ENCODE results near the gene MOB3A. TPM values are rescaled to one million over a fixed set of nuclear protein-coding genes. Genes with fewer than 3 reads are reported as not detected.

MOB3A gene
- total and polyA plus RNA-seq, 2 of the 13 experiments (the other 11 are each of a cell fraction or from before 2014, with no cell fraction given) = 3.5 to 17.8 TPM

DNA sequence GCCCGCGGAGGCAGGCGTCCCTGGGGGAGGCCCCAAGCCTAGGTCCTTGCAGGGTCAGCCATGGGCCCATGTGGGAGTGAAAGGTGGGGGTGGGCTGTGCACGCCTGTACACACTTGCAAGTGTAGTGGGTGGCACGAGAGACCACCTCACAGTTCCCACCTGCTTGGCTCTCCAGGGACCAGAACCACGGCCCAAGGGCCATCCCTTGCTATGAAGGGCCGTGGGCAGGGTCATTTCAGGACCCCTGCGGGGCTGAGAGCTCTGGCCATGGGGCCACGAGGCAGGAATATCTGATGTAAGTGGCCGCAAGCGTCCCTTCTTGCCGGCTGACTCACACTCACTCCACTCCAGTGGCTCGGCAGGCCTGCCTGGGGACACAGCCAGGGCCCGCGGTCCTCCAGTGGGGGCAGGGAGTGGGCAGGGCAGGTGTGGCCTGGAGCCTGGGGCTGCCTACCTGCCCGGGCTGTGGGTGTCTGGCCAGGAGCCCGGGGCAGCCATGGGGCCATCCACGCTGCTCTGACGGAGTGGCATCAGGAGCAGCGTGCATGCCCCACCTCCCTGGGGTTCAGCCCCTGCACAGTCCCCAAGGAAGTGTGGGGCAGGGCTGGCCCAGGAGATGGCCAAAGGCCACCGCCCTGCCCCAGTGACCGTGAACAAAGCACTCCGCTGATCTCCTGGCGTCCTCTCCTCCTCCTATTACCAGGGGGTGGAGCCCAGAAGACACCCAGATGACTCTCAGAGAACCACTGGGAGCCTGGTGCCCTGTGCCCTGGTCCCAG lies 36.5 kb downstream of the MOB3A start (continued):
- TF ChIP-seq, protein P1, sequence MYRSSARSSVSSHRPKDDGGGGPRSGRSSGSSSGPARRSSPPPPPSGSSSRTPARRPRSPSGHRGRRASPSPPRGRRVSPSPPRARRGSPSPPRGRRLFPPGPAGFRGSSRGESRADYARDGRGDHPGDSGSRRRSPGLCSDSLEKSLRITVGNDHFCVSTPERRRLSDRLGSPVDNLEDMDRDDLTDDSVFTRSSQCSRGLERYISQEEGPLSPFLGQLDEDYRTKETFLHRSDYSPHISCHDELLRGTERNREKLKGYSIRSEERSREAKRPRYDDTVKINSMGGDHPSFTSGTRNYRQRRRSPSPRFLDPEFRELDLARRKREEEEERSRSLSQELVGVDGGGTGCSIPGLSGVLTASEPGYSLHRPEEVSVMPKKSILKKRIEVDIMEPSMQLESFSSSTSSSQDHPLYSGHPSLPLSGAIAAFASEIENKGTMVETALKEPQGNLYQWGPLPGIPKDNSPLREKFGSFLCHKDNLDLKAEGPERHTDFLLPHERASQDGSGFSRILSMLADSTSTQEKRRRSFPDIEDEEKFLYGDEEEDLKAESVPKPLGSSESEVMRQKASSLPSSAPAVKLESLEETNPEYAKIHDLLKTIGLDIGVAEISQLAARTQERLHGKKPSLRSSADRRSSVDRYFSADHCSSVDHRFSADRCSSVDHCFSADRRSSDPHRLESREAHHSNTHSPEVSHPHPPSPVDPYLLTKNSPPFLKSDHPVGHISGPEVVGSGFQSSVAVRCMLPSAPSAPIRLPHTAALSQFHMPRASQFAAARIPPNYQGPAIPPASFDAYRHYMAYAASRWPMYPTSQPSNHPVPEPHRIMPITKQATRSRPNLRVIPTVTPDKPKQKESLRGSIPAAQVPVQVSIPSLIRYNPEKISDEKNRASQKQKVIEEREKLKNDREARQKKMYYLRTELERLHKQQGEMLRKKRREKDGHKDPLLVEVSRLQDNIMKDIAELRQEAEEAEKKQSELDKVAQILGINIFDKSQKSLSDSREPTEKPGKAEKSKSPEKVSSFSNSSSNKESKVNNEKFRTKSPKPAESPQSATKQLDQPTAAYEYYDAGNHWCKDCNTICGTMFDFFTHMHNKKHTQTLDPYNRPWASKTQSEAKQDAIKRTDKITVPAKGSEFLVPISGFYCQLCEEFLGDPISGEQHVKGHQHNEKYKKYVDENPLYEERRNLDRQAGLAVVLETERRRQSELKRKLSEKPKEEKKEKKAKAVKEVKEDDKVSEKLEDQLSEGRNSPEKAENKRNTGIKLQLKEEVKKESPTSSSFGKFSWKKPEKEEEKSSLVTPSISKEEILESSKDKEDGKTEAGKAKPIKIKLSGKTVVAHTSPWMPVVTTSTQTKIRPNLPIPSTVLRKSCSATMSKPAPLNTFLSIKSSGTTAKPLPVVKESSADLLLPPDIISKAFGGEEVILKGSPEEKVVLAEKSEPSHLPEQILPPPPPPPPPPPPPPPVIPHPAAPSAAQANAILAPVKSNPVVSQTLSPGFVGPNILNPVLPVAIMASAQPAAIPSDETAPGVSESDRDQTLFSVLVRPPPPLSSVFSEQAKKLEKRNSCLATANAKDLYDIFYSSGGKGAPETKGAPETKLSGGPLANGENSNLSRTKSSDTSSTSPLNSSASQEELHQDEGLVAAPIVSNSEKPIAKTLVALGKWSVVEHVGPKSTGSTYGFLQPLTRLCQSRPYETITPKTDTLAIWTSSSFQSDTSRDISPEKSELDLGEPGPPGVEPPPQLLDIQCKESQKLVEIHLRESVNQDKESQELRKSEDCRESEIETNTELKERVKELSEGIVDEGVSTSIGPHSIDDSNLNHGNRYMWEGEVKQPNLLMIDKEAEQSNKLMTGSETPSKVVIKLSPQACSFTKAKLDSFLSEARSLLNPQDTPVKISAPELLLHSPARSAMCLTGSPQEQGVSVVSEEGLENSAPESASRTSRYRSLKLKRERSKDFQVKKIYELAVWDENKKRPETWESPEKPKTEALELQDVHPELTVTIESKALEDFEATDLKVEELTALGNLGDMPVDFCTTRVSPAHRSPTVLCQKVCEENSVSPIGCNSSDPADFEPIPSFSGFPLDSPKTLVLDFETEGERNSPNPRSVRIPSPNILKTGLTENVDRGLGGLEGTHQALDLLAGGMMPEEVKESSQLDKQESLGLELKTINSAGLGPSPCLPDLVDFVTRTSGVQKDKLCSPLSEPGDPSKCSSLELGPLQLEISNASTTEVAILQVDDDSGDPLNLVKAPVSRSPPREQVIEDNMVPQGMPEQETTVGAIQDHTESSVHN (CRISPR knock-in tag; IDR thresholded peaks at IDR 0.05) = peak; percentile 84; the same call in 1 of the 2 replicates
- TF ChIP-seq FLYWCH1 (CRISPR knock-in tag; IDR thresholded peaks at IDR 0.05) = no peak
- TF ChIP-seq ZNF598 (CRISPR knock-in tag; IDR thresholded peaks at IDR 0.05; ENCODE audit: borderline replicate concordance) = no peak
- peak; percentile 93 for TF ChIP-seq ZNF264 (CRISPR knock-in tag; IDR thresholded peaks at IDR 0.05)
- TF ChIP-seq KDM6A (CRISPR knock-in tag; IDR thresholded peaks at IDR 0.05; ENCODE audit: low read depth) = 0 out of 2 replicates have a peak, but pooled peaks have one; percentile 6
- TF ChIP-seq ZNF17 (CRISPR knock-in tag; IDR thresholded peaks at IDR 0.05) = no peak
- TF ChIP-seq NCOA5 (CRISPR knock-in tag; IDR thresholded peaks at IDR 0.05) = no peak
- peak; percentile 13; the same call in 1 of the 2 replicates for TF ChIP-seq FOXO1 (CRISPR knock-in tag; IDR thresholded peaks at IDR 0.05)
- peak; percentile 75 for TF ChIP-seq RARA (CRISPR knock-in tag; IDR thresholded peaks at IDR 0.05)
- TF ChIP-seq ZNF296 (CRISPR knock-in tag; conservative IDR thresholded peaks at IDR 0.05) = peak; percentile 89; the same call in 1 of the 2 replicates
- TF ChIP-seq, protein P2, sequence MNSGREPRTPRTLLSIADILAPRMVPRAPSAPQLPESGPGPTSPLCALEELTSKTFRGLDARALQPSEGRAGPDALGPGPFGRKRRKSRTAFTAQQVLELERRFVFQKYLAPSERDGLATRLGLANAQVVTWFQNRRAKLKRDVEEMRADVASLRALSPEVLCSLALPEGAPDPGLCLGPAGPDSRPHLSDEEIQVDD (CRISPR knock-in tag; IDR thresholded peaks at IDR 0.05; ENCODE audit: borderline replicate concordance) = no peak; the same call in 1 of the 2 replicates
- 0 out of 2 replicates have a peak, but pooled peaks have one; percentile 58 for TF ChIP-seq NKX3-1 (CRISPR knock-in tag; IDR thresholded peaks at IDR 0.05)
- no peak for TF ChIP-seq ZBTB21 (CRISPR knock-in tag; IDR thresholded peaks at IDR 0.05)
- no peak for TF ChIP-seq PLRG1 (conservative IDR thresholded peaks at IDR 0.05)
- TF ChIP-seq ZMYM2 (CRISPR knock-in tag; IDR thresholded peaks at IDR 0.05) = no peak
- TF ChIP-seq CREB1 (IDR thresholded peaks at IDR 0.05) = no peak
- no peak for TF ChIP-seq CREB1 (CRISPR knock-in tag; IDR thresholded peaks at IDR 0.05)
- 0 out of 2 replicates have a peak, but pooled peaks have one; percentile 52 for TF ChIP-seq DPF2 (CRISPR knock-in tag; IDR thresholded peaks at IDR 0.05; ENCODE audit: borderline replicate concordance, low read depth)
- TF ChIP-seq, protein P3, sequence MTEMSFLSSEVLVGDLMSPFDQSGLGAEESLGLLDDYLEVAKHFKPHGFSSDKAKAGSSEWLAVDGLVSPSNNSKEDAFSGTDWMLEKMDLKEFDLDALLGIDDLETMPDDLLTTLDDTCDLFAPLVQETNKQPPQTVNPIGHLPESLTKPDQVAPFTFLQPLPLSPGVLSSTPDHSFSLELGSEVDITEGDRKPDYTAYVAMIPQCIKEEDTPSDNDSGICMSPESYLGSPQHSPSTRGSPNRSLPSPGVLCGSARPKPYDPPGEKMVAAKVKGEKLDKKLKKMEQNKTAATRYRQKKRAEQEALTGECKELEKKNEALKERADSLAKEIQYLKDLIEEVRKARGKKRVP (CRISPR knock-in tag; IDR thresholded peaks at IDR 0.05) = peak in 1 of 2 experiments; percentile 99; a peak in 2 of 4 replicates
- TF ChIP-seq MAX (IDR thresholded peaks at IDR 0.05) = peak; percentile 81
- no peak for TF ChIP-seq ZNF333 (CRISPR knock-in tag; IDR thresholded peaks at IDR 0.05; ENCODE audit: borderline replicate concordance)
- TF ChIP-seq RXRB (CRISPR knock-in tag; IDR thresholded peaks at IDR 0.05; ENCODE audit: borderline replicate concordance) = peak; percentile 56

Data from HepG2 (cell line).